Dermis microvascular lymphatic vessel endothelial cell (primary cell): Measurements from ENCODE around the gene ITM2A. TPM values are rescaled to one million over a fixed set of nuclear protein-coding genes. Genes with fewer than 3 reads are reported as not detected.

Source experiments
- DNase-seq, 2 donors: peaks; one replicate each; pipeline versions ENCODE4 v3.0.0 to v3.0.0-alpha.2; 2010; ENCODE audit warnings: low read depth in 2 of 2
- total RNA-seq: library from RNA; depleted of rRNA; stranded (reverse); fragments of >200 nt; gene quantifications from 2 replicates; pipeline ENCODE4 v1.2.1, GENCODE V29; 2014

The ITM2A gene
- 25.2 and 95.0 TPM in 2 replicates for total RNA-seq

- peak; percentile 1 to 57 for DNase-seq
These were observed at the start of gene ITM2A for GRCh38 chrX:79366873-79367749. TSS of gene ITM2A (minus strand) at chrX:79367334. CDS start at chrX:79367215, 119 bp downstream.

- DNase-seq = no peak
These were observed 47.9 kb upstream of the ITM2A start for GRCh38 chrX:79415056-79415455.

- no peak for DNase-seq
These were observed 46.8 kb upstream of the ITM2A start for GRCh38 chrX:79413963-79414362.

GRCh38 chrX:79412972-79413371 is 45.8 kb upstream of the ITM2A start:
- peak; percentile 27 to 47 for DNase-seq

- no peak for DNase-seq
These were observed 45.0 kb upstream of the ITM2A start for GRCh38 chrX:79412166-79412565.

GRCh38 chrX:79409657-79410056 is 42.5 kb upstream of the ITM2A start:
- no peak for DNase-seq

- DNase-seq = no peak
These were observed 41.6 kb upstream of the ITM2A start for GRCh38 chrX:79408623-79409322.

- peak in 1 of 2 donors; percentile 12 for DNase-seq
These were observed 33.5 kb upstream of the ITM2A start for GRCh38 chrX:79400623-79401022.

GRCh38 chrX:79375340-79375739 is 8.2 kb upstream of the ITM2A start:
- no peak for DNase-seq

- no peak for DNase-seq
These were observed 4.5 kb upstream of the ITM2A start for GRCh38 chrX:79371640-79372039.

GRCh38 chrX:79371101-79371500 is 4.0 kb upstream of the ITM2A start:
- no peak for DNase-seq

GRCh38 chrX:79369871-79370270 is 2.7 kb upstream of the ITM2A start:
- DNase-seq = no peak

- DNase-seq = no peak
These were observed 1.3 kb upstream of the ITM2A start for GRCh38 chrX:79368441-79368840.

GRCh38 chrX:79367907-79368306 is 773 bp upstream of the ITM2A start:
- peak; percentile 0 to 7 for DNase-seq

- DNase-seq = peak in 1 of 2 donors; percentile 1
These were observed 620 bp downstream of the ITM2A start for GRCh38 chrX:79366556-79366872.

GRCh38 chrX:79365591-79365990 is 1.5 kb downstream of the ITM2A start:
- no peak for DNase-seq

- DNase-seq = no peak
These were observed 2.8 kb downstream of the ITM2A start for GRCh38 chrX:79364306-79364705.

- DNase-seq = no peak
These were observed 5.8 kb downstream of the ITM2A start for GRCh38 chrX:79361192-79361870.

GRCh38 chrX:79336869-79337815 is 30.0 kb downstream of the ITM2A start:
- no peak for DNase-seq

GRCh38 chrX:79330022-79330421 is 37.1 kb downstream of the ITM2A start:
- no peak for DNase-seq

- no peak for DNase-seq
These were observed 41.7 kb downstream of the ITM2A start for GRCh38 chrX:79325263-79325958.
